Activated T-helper 17 cell treated with anti-CD3 and anti-CD28 coated beads, Interleukin-2, amount 50 U/mL, for 72 hours (primary cell): ENCODE measurements around the gene PACS2. TPM values are rescaled to one million over a fixed set of nuclear protein-coding genes. Genes with fewer than 3 reads are reported as not detected.
A peak's percentile ranks its signal among the peaks of the same experiment; 100 is the strongest.

ENCODE experiments used
- ATAC-seq: fragments of 150-1000 bp; cut with Tn5 transposase; replicated peaks from 2 replicates; pipeline ENCODE4 v1.10.0; 2021; ENCODE audit warnings: mild to moderate bottlenecking, moderate library complexity
- H3K27ac Mint-ChIP-seq: one replicate; pipeline ENCODE4 v1.8.0; 2022; ENCODE audit warnings: mixed read lengths
- H3K27me3 Mint-ChIP-seq: one replicate; pipeline ENCODE4 v1.8.0; 2022; ENCODE audit warnings: mixed read lengths
- H3K36me3 Mint-ChIP-seq: one replicate; pipeline ENCODE4 v1.8.0; 2022; ENCODE audit warnings: low read depth, mild to moderate bottlenecking, mixed read lengths
- H3K4me1 Mint-ChIP-seq: one replicate; pipeline ENCODE4 v1.8.0; 2022; ENCODE audit warnings: mixed read lengths
- H3K4me3 Mint-ChIP-seq: one replicate; pipeline ENCODE4 v1.8.0; 2022; ENCODE audit warnings: mild to moderate bottlenecking, mixed read lengths
- H3K9me3 Mint-ChIP-seq: one replicate; pipeline ENCODE4 v1.8.0; 2022; ENCODE audit warnings: mixed read lengths
- total RNA-seq, 2 donors: library from RNA; stranded (reverse); gene quantifications; one replicate each; pipeline ENCODE4 v1.2.3, GENCODE V29; 2022

PACS2 gene
- total RNA-seq, 2 donors from 2014 or later: 26.4 to 30.0 TPM

DNA sequence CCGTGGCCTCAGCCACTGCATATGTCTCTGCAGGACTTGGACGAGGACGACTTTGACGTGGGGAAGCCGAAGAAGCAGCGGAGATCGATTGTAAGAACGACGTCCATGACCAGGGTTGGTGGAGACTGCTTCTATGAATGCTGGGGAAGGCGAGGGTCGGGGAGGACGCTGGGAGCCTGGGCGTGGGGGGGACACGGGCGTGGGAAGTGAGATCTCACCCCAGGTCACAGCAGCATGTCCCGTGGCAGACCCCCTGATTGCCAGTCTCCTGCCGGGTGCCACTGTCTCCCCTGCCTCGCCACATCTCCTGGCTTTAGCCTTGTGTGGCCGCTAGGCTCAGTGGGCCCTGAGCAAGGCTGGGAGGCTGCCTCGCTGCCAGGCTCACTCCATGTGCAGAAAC, 53.9 kb downstream of the PACS2 start:
- ATAC-seq: no peak
- H3K27me3 Mint-ChIP-seq: no peaks in the 10 kb centered on the region
- H3K4me1 Mint-ChIP-seq: peaks cover 4% of the 10 kb centered on the region
- H3K4me3 Mint-ChIP-seq: no peak overlapping the region
- no peaks in the 10 kb centered on the region for H3K9me3 Mint-ChIP-seq
- H3K27ac Mint-ChIP-seq: no peak overlapping the region
- H3K36me3 Mint-ChIP-seq: no peaks in the 10 kb centered on the region

DNA sequence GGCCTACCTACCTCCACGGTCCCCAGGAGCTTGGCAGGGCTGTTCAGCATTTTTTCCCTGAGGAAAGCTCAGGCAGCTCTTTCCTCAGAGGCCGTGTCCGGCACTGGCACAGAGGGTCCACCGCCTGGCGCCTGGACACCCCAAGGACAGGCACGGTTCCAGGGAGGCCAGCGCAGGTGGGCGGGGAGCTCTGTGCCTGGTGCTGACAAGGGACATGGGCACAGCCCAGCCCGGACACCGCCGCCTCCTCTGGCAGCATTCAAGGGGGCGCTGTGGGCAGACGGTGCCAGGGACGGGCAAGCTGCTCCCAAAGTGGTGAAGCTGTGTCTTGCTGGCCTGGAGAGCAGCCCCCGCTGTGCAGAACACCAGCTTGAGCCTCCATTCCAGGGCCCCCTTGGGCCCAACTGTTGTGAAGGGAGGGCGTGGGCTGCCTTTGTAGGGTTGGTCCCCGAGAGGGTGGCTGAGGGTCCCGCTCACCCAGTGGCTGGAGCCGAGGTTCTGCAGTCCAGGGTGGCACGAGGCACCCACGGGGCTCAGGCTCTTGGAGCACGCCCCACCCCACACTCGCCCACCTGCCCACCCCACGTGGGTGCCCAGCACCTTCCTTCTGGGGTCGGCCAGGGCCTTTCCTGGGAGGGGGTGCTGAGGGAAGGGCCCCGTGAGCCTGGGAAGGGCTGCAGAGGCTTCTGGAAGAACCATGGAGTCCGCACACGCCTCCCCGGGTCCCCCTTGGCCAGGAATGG, 54.5 kb downstream of the PACS2 start:
- H3K9me3 Mint-ChIP-seq: no peaks in the 10 kb centered on the region
- H3K27me3 Mint-ChIP-seq: no peaks in the 10 kb centered on the region
- no peak overlapping the region for H3K4me3 Mint-ChIP-seq
- no peaks in the 10 kb centered on the region for H3K4me1 Mint-ChIP-seq
- ATAC-seq: no peak
- H3K27ac Mint-ChIP-seq: no peak overlapping the region
- no peaks in the 10 kb centered on the region for H3K36me3 Mint-ChIP-seq

DNA sequence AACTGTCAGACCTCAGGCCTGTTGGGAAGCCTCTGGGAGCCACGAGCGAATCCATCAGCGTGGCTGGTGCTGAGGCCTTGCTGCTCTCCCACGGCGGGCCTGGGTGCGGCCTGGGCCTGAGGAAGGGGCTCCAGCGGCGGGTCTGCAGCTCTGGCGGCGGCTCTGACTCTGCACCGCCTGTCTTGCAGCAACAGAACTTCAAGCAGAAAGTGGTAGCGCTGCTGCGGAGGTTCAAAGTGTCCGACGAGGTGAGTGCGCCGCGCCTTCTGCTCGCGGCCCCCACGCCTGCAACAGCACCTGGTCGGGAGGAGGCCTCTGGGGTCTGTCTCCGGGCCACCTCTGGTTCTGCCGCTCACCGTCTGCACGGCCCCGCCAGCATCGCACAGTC, 55.1 kb downstream of the PACS2 start:
- no peak overlapping the region for H3K27ac Mint-ChIP-seq
- no peaks in the 10 kb centered on the region for H3K9me3 Mint-ChIP-seq

DNA sequence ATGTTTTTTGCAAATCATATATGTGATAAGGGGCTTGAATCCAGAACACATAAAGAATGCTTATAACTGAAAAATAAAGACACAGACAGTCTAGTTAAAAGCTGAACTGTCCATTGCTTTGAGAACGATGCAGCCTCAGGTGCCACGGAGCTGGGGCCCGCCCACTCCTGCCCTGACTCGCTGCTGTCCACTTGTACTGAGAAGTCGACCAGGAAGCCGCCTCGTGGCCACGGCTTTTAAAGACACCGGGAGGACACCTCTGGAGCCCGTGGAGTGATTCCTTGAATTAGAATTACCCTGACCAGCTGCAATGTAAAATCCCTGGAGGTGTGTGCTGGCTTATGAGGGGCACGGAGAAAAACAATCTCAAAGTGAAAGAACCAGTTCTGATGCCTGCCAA, 59.8 kb downstream of the PACS2 start:
- H3K27me3 Mint-ChIP-seq: no peaks in the 10 kb centered on the region
- H3K4me1 Mint-ChIP-seq: peaks cover 8% of the 10 kb centered on the region
- no peak for ATAC-seq
- H3K36me3 Mint-ChIP-seq: no peaks in the 10 kb centered on the region
- H3K27ac Mint-ChIP-seq: no peak overlapping the region
- H3K9me3 Mint-ChIP-seq: no peaks in the 10 kb centered on the region
- H3K4me3 Mint-ChIP-seq: no peak overlapping the region

More for the DNA sequence above, 55.1 kb downstream of the PACS2 start:
- ATAC-seq: no peak
- Mint-ChIP-seq H3K4me3 (no peak overlapping the region), H3K27me3 (no peaks in the 10 kb centered on the region), H3K36me3 (no peaks in the 10 kb centered on the region), H3K4me1 (no peaks in the 10 kb centered on the region)

DNA sequence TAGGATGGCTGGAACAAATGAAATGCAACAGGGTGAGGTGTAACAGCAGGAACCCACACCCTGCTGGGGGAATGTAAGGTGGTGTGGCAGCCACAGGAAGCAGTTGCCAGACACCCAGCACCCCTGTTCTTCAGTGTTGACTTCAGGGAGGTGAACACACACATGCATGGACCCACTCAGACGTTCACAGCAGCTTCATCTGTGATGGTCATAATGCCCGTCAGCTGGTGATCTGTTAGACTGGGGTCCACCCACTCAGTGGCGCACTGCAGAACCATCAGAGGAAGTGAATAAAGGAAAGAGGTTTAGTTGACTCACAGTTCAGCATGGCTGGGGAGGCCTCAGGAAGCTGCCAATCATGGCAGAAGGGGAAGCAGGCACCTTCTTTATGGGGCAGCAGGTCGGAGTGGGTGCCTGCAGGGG, 61.1 kb downstream of the PACS2 start:
- Mint-ChIP-seq H3K4me1 (peaks cover 8% of the 10 kb centered on the region), H3K4me3 (peak overlapping the region; percentile 47), H3K36me3 (no peaks in the 10 kb centered on the region), H3K27ac (peak overlapping the region; percentile 87), H3K9me3 (no peaks in the 10 kb centered on the region), H3K27me3 (no peaks in the 10 kb centered on the region)
- peak; percentile 92 for ATAC-seq

DNA sequence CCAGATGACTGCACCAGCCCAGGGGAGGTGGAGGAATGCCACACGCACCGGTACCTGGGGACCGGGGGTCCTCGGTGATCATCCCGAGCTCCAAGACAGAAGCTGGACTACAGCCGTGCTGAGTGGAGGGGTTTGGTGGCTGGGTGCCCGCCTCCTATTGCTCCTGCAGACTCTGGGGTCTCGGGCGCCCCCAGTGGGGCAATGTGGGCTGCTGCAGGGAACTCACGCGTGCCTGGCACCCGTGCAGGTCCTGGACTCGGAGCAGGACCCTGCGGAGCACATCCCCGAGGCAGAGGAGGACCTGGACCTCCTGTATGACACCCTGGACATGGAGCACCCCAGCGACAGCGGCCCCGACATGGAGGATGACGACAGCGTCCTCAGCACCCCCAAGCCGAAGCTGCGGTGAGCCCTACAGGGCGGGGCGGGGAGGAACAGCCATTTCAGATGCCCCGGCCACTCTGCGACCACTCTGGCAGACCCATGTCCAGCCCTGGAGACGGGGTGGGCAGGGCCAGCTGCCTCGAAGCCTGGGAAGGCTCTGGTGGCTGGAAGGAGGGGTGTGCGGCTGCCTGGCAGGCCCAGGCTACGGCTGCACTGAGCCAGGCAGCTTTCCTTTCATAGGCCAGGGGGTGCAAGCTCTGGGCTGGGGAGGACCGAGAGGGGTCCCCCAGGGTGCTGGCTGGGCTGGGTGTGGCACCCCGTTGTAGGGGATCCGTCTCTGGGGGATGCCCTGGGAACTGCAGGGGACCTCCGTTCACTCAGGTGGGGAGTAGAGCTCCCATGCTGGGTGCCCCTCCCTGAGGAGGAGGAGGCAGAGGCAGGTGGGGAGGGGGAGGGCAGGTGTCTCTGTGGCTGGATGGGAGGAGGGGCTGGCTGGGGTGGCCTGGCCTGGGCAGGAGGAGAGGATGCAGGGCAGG, 62.2 kb downstream of the PACS2 start:
- Mint-ChIP-seq H3K36me3 (no peaks in the 10 kb centered on the region), H3K4me1 (peaks cover 8% of the 10 kb centered on the region), H3K27me3 (no peaks in the 10 kb centered on the region), H3K9me3 (no peaks in the 10 kb centered on the region), H3K4me3 (no peak overlapping the region), H3K27ac (no peak overlapping the region)
- no peak for ATAC-seq

DNA sequence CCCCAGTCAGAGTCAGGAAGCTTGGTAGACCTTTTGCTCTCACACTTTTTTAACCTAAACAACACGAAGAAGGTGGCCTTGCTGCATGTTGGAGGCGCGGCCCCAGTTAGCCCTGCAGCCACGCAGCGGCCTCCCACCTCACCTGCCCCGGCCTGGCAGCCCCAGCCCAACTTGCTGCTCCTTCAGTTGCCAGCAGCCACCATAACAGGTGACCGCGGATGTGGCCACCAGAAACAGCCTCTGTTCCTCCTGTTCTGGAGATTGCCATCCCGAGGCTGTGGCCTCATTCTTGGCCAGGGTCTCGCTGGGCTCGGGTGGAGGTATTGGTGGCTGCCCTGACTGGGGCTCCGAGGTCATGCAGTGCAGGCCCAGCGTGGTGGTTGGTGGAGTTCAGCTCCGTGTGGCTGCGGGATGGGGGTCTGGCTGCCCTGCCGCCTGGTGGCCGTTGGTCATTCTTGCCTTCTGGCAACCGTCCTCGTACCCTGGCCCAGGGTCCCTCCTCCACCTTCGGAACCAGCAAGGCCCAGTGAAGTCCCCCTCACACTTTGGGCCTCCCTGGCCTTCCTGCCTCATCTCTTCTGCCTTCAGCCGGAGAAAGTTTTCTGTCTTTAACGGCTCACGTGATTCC, 63.1 kb downstream of the PACS2 start:
- peaks cover 8% of the 10 kb centered on the region for H3K4me1 Mint-ChIP-seq
- no peaks in the 10 kb centered on the region for H3K9me3 Mint-ChIP-seq
- ATAC-seq: no peak
- H3K27me3 Mint-ChIP-seq: no peaks in the 10 kb centered on the region
- no peak overlapping the region for H3K4me3 Mint-ChIP-seq
- H3K27ac Mint-ChIP-seq: no peak overlapping the region
- no peaks in the 10 kb centered on the region for H3K36me3 Mint-ChIP-seq

DNA sequence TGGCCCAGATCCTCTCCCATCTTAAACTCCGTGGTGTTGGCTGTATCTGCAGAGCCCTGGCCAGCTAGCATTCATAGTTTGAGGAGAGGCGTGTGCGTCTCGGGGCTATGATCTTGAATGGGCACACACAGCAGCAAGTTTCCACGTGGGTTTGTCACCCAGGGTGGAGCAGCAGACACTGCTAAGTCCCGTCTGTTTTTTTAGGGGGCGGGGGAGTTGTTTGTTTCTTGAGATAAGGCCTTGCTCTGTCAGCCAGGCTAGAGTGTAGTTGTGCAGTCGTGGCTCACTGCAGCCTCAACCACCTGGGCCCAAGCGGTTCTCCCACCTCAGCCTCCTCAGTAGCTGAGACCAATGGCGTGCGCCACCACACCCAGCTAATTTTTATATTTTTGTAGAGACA, 63.7 kb downstream of the PACS2 start:
- Mint-ChIP-seq H3K4me1 (peaks cover 8% of the 10 kb centered on the region), H3K9me3 (no peaks in the 10 kb centered on the region), H3K36me3 (no peaks in the 10 kb centered on the region), H3K27me3 (no peaks in the 10 kb centered on the region), H3K4me3 (no peak overlapping the region), H3K27ac (peak overlapping the region; percentile 49)
- ATAC-seq: no peak

DNA sequence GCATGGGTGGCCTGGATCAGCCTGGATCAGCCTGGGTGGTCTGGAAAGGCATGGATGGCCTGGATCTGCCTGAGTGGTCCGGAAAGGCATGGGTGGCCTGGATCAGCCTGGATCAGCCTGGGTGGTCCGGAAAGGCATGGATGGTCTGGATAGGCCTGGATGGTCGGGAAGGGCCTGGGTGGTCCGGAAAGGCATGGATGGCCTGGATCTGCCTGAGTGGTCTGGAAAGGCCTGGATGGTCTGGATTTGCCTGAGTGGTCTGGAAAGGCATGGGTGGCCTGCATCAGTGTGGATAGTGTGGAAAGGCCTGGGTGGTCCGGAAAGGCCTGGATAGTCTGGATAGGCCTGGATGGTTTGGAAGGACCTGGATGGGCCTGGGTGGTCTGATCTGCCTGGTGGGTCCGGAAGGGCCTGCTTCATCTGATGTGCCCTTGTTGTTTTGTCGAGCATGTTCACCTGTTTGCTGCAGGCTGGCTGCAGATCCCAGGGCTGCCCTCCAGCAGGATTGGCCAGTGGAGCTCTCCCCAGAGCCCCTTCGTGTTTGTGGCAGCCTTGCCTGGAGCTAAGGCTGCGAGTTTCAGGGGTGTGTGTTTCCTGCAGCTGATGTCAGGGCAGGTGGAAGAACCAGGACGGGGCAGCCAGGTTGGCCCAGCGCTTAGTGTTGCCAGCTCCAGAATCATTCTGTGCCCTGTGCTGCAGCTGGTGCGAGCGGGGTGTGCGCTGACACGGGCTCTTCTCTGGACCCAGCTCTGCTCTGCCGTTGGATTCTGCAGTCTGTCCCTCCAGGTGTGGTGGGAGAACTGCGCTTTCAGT, 64.5 kb downstream of the PACS2 start:
- no peaks in the 10 kb centered on the region for H3K27me3 Mint-ChIP-seq
- no peaks in the 10 kb centered on the region for H3K36me3 Mint-ChIP-seq
- no peaks in the 10 kb centered on the region for H3K9me3 Mint-ChIP-seq
- H3K4me1 Mint-ChIP-seq: peaks cover 8% of the 10 kb centered on the region
- peak overlapping the region; percentile 49 for H3K27ac Mint-ChIP-seq
- no peak for ATAC-seq
- H3K4me3 Mint-ChIP-seq: no peak overlapping the region

DNA sequence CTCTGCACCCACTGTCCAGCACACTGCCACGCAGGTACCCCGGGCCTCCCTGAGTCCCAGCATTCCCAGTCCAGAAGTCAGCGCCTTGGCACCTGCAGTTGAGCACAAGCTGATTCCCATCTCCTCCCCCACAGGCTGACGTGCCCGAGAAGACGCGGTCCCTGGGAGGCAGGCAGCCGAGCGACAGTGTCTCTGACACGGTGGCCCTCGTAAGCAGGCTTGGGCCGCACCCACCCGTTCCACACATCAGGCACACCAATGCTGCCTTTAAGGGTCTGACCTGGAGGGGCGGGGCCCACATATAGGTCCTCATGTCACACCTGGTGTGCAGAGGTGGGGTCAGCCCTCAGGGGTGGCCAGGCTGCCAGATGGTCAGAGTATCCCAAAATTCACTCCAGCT, 65.4 kb downstream of the PACS2 start:
- H3K36me3 Mint-ChIP-seq: no peaks in the 10 kb centered on the region
- no peaks in the 10 kb centered on the region for H3K9me3 Mint-ChIP-seq
- no peak for ATAC-seq
- no peaks in the 10 kb centered on the region for H3K27me3 Mint-ChIP-seq
- peaks cover 8% of the 10 kb centered on the region for H3K4me1 Mint-ChIP-seq
- H3K27ac Mint-ChIP-seq: no peak overlapping the region
- no peak overlapping the region for H3K4me3 Mint-ChIP-seq

DNA sequence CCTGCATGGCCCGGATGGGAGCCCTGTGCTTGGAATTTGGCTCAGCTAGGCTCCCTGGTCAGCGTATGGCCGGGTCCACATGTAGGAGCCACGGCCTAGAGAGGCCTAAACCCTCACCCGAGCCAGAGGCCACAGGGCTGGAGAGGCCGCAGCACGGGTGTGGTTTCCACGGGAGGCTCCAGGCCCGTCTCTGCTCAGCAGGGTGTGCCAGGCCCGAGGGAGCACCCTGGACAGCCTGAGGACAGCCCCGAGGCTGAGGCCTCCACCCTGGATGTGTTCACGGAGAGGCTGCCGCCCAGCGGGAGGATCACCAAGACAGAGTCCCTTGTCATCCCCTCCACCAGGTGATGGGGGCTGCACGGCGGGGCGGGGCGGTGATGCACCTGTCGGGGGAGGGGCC, 66.2 kb downstream of the PACS2 start:
- Mint-ChIP-seq H3K9me3 (no peaks in the 10 kb centered on the region), H3K27ac (no peak overlapping the region), H3K36me3 (no peaks in the 10 kb centered on the region), H3K4me3 (no peak overlapping the region), H3K27me3 (no peaks in the 10 kb centered on the region), H3K4me1 (peaks cover 4% of the 10 kb centered on the region)
- no peak for ATAC-seq

DNA sequence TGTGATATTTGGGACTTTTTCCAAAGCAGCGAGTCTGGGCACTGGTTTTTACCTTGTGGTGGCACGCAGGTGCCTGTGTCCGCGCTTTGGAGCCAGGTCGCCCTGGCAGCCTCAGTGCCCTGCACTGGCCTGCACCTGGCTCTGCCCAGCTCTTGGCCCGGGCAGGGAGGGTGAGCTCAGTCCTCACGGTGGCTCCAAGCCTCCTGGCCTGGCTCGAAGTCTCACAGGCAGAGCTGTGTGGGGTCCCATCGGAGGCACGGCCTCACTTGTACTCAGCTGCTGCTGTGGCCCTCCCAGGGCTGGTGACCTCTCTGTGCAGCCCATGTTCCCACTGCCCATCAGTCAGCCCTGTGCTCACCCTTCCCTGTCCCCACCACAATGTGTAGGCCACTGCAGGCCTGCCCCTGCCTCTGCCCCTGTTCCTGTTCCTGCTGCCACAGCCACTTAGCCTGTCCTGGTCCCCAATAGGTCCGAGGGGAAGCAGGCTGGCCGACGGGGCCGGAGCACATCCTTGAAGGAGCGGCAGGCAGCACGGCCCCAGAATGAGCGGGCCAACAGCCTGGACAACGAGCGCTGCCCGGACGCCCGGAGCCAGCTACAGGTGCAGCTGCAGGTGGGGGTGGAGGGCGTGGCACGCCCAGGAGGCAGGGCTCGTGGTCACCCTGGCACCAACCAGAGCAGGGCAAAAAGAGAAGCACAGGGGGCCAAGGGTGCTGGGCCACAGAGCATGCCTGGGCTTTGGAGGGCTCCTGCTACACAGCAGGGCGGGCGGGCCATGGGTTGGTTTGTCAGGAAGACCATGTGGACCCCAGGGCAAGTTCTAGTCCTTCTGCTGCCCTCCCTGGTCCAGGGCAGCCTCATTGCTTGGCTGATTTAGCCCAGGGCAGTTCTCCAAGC, 67.1 kb downstream of the PACS2 start:
- Mint-ChIP-seq H3K4me1 (no peaks in the 10 kb centered on the region), H3K4me3 (no peak overlapping the region), H3K27ac (no peak overlapping the region), H3K36me3 (no peaks in the 10 kb centered on the region), H3K9me3 (no peaks in the 10 kb centered on the region), H3K27me3 (no peaks in the 10 kb centered on the region)
- no peak for ATAC-seq

DNA sequence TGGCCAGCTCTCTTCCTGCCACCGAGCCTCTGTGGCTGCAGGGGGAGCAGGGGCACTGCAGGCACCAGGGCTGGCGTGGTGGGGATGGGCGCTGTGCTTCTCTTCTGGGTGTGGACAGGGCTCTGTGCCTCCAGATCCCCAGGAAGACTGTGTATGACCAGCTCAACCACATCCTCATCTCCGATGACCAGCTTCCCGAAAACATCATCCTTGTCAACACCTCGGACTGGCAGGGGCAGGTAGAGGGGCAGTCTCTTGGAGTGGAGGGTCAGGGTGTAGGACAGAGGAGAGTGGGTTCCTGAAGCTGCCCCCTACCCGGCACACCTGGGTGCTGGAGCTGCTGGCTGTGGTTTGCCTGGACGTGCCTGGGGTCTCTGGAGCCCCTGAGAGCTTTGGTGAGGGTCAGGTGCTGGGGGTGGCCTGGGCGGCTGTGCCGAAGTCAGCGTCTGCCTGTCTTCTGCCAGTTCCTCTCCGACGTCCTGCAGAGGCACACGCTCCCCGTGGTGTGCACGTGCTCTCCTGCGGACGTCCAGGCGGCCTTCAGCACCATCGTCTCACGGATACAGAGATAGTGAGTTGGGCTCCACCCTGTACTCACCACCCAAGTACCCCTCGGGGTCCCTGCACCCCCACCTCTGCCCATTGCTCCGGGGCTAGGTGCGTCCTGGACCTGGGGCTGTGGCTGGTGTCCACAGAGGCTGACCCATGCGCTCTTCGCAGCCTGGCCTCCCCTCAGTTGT, 68.0 kb downstream of the PACS2 start:
- Mint-ChIP-seq H3K4me3 (no peak overlapping the region), H3K4me1 (no peaks in the 10 kb centered on the region), H3K27ac (no peak overlapping the region), H3K36me3 (no peaks in the 10 kb centered on the region), H3K9me3 (no peaks in the 10 kb centered on the region), H3K27me3 (no peaks in the 10 kb centered on the region)
- no peak for ATAC-seq
